NT2/D1 (cell line): ENCODE results near the gene UNC5B.

Experiments
- DNase-seq: peaks from one replicate; pipeline ENCODE4 v3.0.0-alpha.2; 2011; ENCODE audit warnings: low read depth, low spot score
- H3K27me3 ChIP-seq: 2 replicates; pipeline ENCODE4 v1.6.0; 2011; ENCODE audit warnings: mild to moderate bottlenecking; ENCODE audit not compliant: insufficient read length, insufficient read depth
- H3K36me3 ChIP-seq: 2 replicates; pipeline ENCODE4 v1.6.1; 2011; ENCODE audit warnings: mild to moderate bottlenecking, low read length, mixed read lengths; ENCODE audit not compliant: insufficient read depth, insufficient read length
- H3K4me1 ChIP-seq: 2 replicates; pipeline ENCODE4 v1.5.1; 2011; ENCODE audit not compliant: insufficient read depth, insufficient read length
- H3K4me3 ChIP-seq: 2 replicates; pipeline ENCODE4 v1.5.1; 2011; ENCODE audit warnings: low read depth; ENCODE audit not compliant: insufficient read length
- H3K9ac ChIP-seq: 2 replicates; pipeline ENCODE4 v1.6.0; 2011; ENCODE audit warnings: low read depth; ENCODE audit not compliant: insufficient read length
- H3K9me3 ChIP-seq: 2 replicates; pipeline ENCODE4 v1.5.1; 2011; ENCODE audit warnings: mild to moderate bottlenecking, low read length; ENCODE audit not compliant: insufficient read depth
- SUZ12 ChIP-seq: IDR thresholded peaks from 2 replicates; pipeline ENCODE4 v1.6.1; 2011; ENCODE audit not compliant: insufficient read length, insufficient read depth; ENCODE audit errors: extremely low read depth
- YY1 ChIP-seq: IDR thresholded peaks from 2 replicates; pipeline ENCODE4 v1.6.1; 2011; ENCODE audit not compliant: insufficient read length, insufficient read depth
- ZNF274 ChIP-seq: IDR thresholded peaks from 2 replicates; pipeline ENCODE4 v1.6.1; 2011; ENCODE audit warnings: mild to moderate bottlenecking, low read depth, low read length

Gene UNC5B

GRCh38 chr10:71344993-71345480, 132.7 kb downstream of the UNC5B start:
- peaks cover 23% of the 10 kb centered on the region for H3K4me1 ChIP-seq
- no peaks in the 10 kb centered on the region for H3K27me3 ChIP-seq
- H3K4me3 ChIP-seq, result no peak overlapping the region
- DNase-seq, result no peak
- TF ChIP-seq SUZ12, result no peak
- TF ChIP-seq YY1, result no peak
- no peak for TF ChIP-seq ZNF274
- H3K36me3 ChIP-seq, result no peaks in the 10 kb centered on the region
- H3K9ac ChIP-seq, result no peak overlapping the region
- no peaks in the 10 kb centered on the region for H3K9me3 ChIP-seq

GRCh38 chr10:71345694-71346093, 133.3 kb downstream of the UNC5B start:
- H3K9ac ChIP-seq, result no peak overlapping the region
- H3K4me3 ChIP-seq, result no peak overlapping the region
- peaks cover 23% of the 10 kb centered on the region for H3K4me1 ChIP-seq
- H3K36me3 ChIP-seq, result no peaks in the 10 kb centered on the region
- DNase-seq, result no peak
- H3K27me3 ChIP-seq, result no peaks in the 10 kb centered on the region
- TF ChIP-seq ZNF274, result no peak
- no peak for TF ChIP-seq YY1
- TF ChIP-seq SUZ12, result no peak
- H3K9me3 ChIP-seq, result no peaks in the 10 kb centered on the region

- Histone ChIP-seq H3K9ac (no peak overlapping the region), H3K4me1 (peaks cover 20% of the 10 kb centered on the region), H3K27me3 (no peaks in the 10 kb centered on the region), H3K4me3 (no peak overlapping the region), H3K36me3 (no peaks in the 10 kb centered on the region), H3K9me3 (no peaks in the 10 kb centered on the region)
- no peak for DNase-seq
- TF ChIP-seq ZNF274 (no peak), YY1 (no peak), SUZ12 (no peak)
Observed at GRCh38 chr10:71346731-71347130, 134.4 kb downstream of the UNC5B start.

GRCh38 chr10:71347587-71348395, 135.4 kb downstream of the UNC5B start:
- no peak for TF ChIP-seq ZNF274
- peak overlapping the region; percentile 36 for H3K9ac ChIP-seq
- H3K4me3 ChIP-seq, result no peak overlapping the region
- no peak for DNase-seq
- H3K4me1 ChIP-seq, result peaks cover 20% of the 10 kb centered on the region
- H3K36me3 ChIP-seq, result no peaks in the 10 kb centered on the region
- H3K27me3 ChIP-seq, result no peaks in the 10 kb centered on the region
- H3K9me3 ChIP-seq, result no peaks in the 10 kb centered on the region

GRCh38 chr10:71348850-71349249, 136.5 kb downstream of the UNC5B start:
- Histone ChIP-seq H3K27me3 (no peaks in the 10 kb centered on the region), H3K9ac (no peak overlapping the region), H3K9me3 (no peaks in the 10 kb centered on the region), H3K36me3 (no peaks in the 10 kb centered on the region), H3K4me1 (peaks cover 17% of the 10 kb centered on the region), H3K4me3 (no peak overlapping the region)
- TF ChIP-seq YY1, result no peak
- TF ChIP-seq SUZ12, result no peak
- TF ChIP-seq ZNF274, result no peak
- DNase-seq, result no peak

- Histone ChIP-seq H3K4me1 (peaks cover 12% of the 10 kb centered on the region), H3K36me3 (no peaks in the 10 kb centered on the region), H3K9me3 (no peaks in the 10 kb centered on the region), H3K27me3 (no peaks in the 10 kb centered on the region), H3K9ac (no peak overlapping the region), H3K4me3 (no peak overlapping the region)
- DNase-seq, result no peak
- no peak for TF ChIP-seq ZNF274
- TF ChIP-seq SUZ12, result no peak
- TF ChIP-seq YY1, result no peak
Observed at GRCh38 chr10:71349406-71349805, 137.0 kb downstream of the UNC5B start.

- H3K36me3 ChIP-seq, result peaks cover 3% of the 10 kb centered on the region
- no peaks in the 10 kb centered on the region for H3K9me3 ChIP-seq
- no peak overlapping the region for H3K4me3 ChIP-seq
- DNase-seq, result no peak
- H3K27me3 ChIP-seq, result no peaks in the 10 kb centered on the region
- no peak for TF ChIP-seq ZNF274
- TF ChIP-seq YY1, result no peak
- no peak for TF ChIP-seq SUZ12
- peaks cover 8% of the 10 kb centered on the region for H3K4me1 ChIP-seq
- H3K9ac ChIP-seq, result no peak overlapping the region
Observed at GRCh38 chr10:71351087-71351486, 138.7 kb downstream of the UNC5B start.
